WTC11 (cell line): Measurements from ENCODE around the gene TBX2. TPM values are rescaled to one million over a fixed set of nuclear protein-coding genes. Genes with fewer than 3 reads are reported as not detected.

Experiments used
- ELF4 ChIP-seq: sonication (generic); formaldehyde crosslinking; IDR thresholded peaks from 2 replicates; pipeline ENCODE4 v1.8.1; 2022; ENCODE audit warnings: low read depth, mild to moderate bottlenecking, moderate library complexity, missing genetic modification reagents
- SMAD3 ChIP-seq: sonication (generic); formaldehyde crosslinking; IDR thresholded peaks from 2 replicates; pipeline ENCODE4 v1.8.0; 2022; ENCODE audit warnings: missing genetic modification reagents, mild to moderate bottlenecking, borderline replicate concordance
- SMAD4 ChIP-seq: sonication (generic); formaldehyde crosslinking; IDR thresholded peaks from 2 replicates; pipeline ENCODE4 v1.8.0; 2022; ENCODE audit warnings: mild to moderate bottlenecking, missing genetic modification reagents
- total RNA-seq: library from RNA; stranded (reverse); gene quantifications from 3 replicates; pipeline ENCODE4 v1.2.3, GENCODE V29; 2021
- TF ChIP-seq, protein P1 (sequence below): sonication (generic); formaldehyde crosslinking; IDR thresholded peaks from 2 replicates; pipeline ENCODE4 v1.8.0; 2022; ENCODE audit warnings: mild to moderate bottlenecking, missing genetic modification reagents
- TF ChIP-seq, protein P2 (sequence below): sonication (generic); formaldehyde crosslinking; IDR thresholded peaks from 2 replicates; pipeline ENCODE4 v1.8.1; 2023; ENCODE audit warnings: mild to moderate bottlenecking, missing genetic modification reagents, moderate library complexity

Gene TBX2
- total RNA-seq, 1 experiment from 2014 or later = 0.09 TPM

GRCh38 chr17:61458421-61459141 is 58.9 kb downstream of the TBX2 start (continued):
- TF ChIP-seq, protein P1, sequence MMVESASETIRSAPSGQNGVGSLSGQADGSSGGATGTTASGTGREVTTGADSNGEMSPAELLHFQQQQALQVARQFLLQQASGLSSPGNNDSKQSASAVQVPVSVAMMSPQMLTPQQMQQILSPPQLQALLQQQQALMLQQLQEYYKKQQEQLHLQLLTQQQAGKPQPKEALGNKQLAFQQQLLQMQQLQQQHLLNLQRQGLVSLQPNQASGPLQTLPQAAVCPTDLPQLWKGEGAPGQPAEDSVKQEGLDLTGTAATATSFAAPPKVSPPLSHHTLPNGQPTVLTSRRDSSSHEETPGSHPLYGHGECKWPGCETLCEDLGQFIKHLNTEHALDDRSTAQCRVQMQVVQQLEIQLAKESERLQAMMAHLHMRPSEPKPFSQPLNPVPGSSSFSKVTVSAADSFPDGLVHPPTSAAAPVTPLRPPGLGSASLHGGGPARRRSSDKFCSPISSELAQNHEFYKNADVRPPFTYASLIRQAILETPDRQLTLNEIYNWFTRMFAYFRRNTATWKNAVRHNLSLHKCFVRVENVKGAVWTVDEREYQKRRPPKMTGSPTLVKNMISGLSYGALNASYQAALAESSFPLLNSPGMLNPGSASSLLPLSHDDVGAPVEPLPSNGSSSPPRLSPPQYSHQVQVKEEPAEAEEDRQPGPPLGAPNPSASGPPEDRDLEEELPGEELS (CRISPR knock-in tag) = no peak
- TF ChIP-seq SMAD3 (CRISPR knock-in tag) = no peak
- no peak for TF ChIP-seq ELF4 (CRISPR knock-in tag)
- TF ChIP-seq, protein P2, sequence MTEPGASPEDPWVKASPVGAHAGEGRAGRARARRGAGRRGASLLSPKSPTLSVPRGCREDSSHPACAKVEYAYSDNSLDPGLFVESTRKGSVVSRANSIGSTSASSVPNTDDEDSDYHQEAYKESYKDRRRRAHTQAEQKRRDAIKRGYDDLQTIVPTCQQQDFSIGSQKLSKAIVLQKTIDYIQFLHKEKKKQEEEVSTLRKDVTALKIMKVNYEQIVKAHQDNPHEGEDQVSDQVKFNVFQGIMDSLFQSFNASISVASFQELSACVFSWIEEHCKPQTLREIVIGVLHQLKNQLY (CRISPR knock-in tag) = no peak
- TF ChIP-seq SMAD4 = no peak

Other genes starting within 250 kb of the TBX2 start
- gene TBX4, start 52.6 kb downstream of the TBX2 start, total RNA-seq = not detected in 3 replicates
- gene NACA2, start 191.4 kb downstream of the TBX2 start, total RNA-seq = not detected in 3 replicates